GM08714 (cell line): ENCODE results near the gene IBTK.
"Not testable (repeated sequence)": the region's sequence is repeated elsewhere in the genome, so short reads cannot be mapped to it uniquely, and the experiment has no call there.

Source experiments
- H3K4me3 ChIP-seq: fragments of 200-500 bp; sonication (Bioruptor generic); 2 replicates; pipeline ENCODE4 v1.5.1; 2014; ENCODE audit warnings: mild to moderate bottlenecking, low read length, inconsistent platforms
- ZNF274 ChIP-seq: IDR thresholded peaks from 2 replicates; pipeline ENCODE4 v1.6.1; 2012; ENCODE audit warnings: mild to moderate bottlenecking, low read depth, low read length

IBTK gene

DNA sequence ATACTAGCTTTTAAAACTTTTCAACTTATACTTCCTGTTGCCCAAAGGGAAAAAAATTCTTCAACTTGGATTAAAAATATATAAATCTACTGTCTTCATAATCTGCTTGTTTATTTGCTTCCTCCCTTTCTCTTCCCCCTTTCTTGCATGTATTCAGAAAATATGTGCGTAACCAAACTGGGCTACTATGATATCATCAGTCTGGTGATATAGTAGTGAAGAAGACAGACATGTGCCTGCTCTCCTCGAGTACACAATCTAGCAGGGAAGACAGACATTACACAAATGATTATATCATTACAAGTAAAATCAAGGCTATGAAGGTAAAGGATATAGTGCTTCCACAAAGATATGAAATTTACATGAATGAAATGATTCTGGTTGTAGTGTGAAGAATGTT, 31.0 kb downstream of the IBTK start:
- no peak for TF ChIP-seq ZNF274
- H3K4me3 ChIP-seq: no peak overlapping the region

DNA sequence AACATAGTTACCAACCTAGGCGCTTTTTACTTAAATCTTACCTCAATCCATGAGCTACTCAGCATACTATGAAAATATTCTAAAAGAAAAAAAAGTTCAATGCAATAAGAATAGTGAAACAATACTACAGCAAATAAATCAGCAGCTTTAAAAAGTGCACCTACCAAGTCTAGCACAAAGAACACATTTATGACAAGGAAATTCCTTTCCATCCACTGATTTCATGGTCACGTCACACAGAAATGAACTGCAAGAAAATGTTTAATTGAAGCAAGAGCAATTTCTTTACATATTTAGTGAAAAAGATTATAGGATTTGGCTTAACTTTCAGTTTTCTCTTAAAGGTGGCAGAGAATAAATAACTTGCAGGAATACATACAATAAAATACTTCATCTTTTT, 36.2 kb downstream of the IBTK start:
- TF ChIP-seq ZNF274: no peak
- no peak overlapping the region for H3K4me3 ChIP-seq

- no peak overlapping the region for H3K4me3 ChIP-seq
- TF ChIP-seq ZNF274: no peak
Observed at GRCh38 chr6:82208913-82209312, 38.6 kb downstream of the IBTK start.

DNA sequence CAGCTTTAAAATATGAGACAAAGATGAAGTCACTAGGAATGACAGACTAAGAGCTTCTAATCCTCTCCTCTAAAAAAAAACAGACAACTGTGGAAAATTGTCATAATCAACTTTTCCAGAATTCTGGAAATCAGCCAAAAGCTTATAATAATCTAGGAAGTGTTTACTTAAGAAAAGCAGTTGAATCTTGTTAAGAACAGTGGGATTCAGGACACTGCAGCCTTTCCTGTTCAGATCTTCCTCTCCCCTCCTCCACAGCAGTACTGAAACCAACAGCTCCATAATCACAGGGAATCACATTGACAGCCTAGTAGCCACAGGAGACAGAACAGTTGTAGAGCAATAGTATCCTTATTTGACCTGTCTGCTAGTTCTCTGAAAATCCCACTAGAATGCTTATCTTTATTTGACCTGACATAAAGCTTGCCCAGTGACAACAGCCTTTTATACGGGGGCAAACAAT, 41.6 kb downstream of the IBTK start:
- no peak for TF ChIP-seq ZNF274
- no peak overlapping the region for H3K4me3 ChIP-seq

DNA sequence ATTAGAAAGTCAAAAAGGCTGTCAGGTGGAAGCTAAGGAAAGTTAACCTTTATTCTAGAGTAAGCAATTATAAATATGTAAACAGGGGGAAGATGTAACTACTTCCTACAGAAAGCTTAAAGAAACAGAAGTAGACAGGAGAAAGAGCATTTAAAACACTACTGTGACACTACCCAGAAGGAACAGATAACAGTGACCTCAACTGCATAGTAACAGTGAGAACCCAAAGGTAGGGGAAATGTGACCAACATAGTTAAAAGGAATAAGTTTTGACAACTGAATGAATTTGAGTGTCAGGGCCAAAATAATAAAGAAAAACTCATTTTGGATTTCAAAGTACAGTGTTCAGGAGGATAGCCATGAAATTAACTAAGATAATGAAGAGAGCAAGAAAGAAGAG, 43.5 kb downstream of the IBTK start:
- no peak for TF ChIP-seq ZNF274

DNA sequence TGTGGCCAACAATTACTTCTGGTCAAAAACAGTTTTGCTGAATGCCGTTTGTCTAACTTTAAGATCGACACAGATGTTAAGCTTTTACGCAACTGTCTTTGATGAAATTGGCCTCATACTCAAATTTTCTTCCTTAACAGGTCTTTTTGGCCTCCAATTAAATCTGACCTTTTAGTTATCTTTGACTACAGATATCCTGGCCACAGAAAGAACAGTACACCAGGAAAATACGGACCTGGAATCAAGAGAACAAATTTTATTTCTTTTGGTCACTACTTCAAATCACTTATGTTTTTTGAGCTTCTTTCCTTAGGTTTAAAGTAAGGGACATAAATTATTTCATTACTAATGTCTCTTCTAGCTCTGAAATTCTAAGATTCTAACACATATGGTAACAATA, 49.8 kb downstream of the IBTK start:
- no peak overlapping the region for H3K4me3 ChIP-seq
- no peak for TF ChIP-seq ZNF274

More for the DNA sequence above, 43.5 kb downstream of the IBTK start:
- no peak overlapping the region for H3K4me3 ChIP-seq

GRCh38 chr6:82197245-82197644, 50.3 kb downstream of the IBTK start:
- not testable (repeated sequence) for H3K4me3 ChIP-seq

GRCh38 chr6:82196161-82196560, 51.4 kb downstream of the IBTK start:
- no peak overlapping the region for H3K4me3 ChIP-seq
- no peak for TF ChIP-seq ZNF274

DNA sequence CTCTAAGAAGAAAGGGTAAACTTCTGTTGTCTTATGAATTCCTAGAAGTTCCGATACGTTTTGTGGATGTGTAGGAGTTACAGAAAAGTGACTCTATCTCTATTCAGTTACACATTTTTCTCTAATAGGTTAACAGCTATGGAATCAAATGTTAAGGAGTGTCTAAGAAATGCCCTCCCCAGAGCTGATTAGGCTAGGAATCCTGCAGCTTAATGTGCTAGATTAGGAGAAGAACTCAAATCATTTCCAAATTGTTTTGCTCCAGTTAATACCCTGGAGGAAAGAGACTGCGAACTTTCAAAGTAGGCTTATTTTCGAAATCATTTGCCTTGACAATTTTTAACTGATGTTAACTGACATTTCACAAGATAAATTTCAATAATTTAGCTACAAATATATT, 51.9 kb downstream of the IBTK start:
- no peak for TF ChIP-seq ZNF274
- no peak overlapping the region for H3K4me3 ChIP-seq

- H3K4me3 ChIP-seq: no peak overlapping the region
- TF ChIP-seq ZNF274: no peak
Observed at GRCh38 chr6:82185948-82186535, 61.5 kb downstream of the IBTK start.

DNA sequence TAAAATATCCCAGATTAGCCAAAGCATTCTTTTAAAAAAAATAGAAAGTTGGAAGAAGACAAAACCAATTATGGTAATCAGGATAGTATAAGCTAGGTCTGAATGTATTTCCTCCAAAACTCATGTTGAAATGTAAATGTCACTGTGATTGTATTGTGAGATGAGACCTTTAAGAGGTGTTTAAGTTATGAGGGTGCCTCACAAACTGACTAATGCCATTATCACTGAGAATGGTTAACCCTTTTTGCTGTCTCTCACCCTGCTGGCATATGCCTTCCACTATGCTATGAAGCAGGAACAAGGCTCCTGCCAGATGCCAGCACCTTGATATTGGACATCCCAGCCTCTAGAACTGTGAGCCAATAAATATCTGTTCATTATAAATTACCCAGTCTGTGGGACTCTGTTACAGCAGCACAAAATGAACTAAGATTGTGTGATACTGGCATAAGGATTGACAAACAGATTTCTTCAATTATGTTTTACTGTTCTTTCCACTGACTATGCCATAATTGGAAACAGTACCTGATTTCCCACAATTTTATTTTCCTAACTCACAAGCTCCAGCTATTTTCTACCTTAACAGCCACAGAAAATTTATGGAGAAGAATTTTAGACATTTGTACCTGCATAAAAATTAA, 63.8 kb downstream of the IBTK start:
- no peak overlapping the region for H3K4me3 ChIP-seq
- no peak for TF ChIP-seq ZNF274

- no peak for TF ChIP-seq ZNF274
- no peak overlapping the region for H3K4me3 ChIP-seq
Observed at GRCh38 chr6:82182756-82183155, 64.8 kb downstream of the IBTK start.

DNA sequence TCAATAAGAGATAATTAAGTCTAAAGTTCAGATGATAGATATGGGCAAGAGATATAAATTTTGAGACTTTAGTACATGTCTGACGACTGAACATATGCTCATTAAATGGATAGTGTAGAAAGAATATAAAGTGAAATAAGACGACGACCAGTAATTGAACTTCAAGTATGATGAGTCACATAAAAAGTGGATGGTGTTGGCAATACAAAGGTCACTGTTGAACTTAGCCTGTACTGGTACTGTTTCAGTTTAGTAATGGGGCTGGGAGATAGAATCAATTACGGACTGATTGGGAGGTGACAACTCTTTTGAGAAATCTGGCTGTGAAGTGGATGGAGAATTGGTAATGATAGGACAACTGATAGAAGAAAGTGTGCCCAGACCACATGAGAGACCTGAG, 68.1 kb downstream of the IBTK start:
- TF ChIP-seq ZNF274: no peak
- no peak overlapping the region for H3K4me3 ChIP-seq

GRCh38 chr6:82178759-82179112, 68.8 kb downstream of the IBTK start:
- TF ChIP-seq ZNF274: no peak
- H3K4me3 ChIP-seq: no peak overlapping the region

DNA sequence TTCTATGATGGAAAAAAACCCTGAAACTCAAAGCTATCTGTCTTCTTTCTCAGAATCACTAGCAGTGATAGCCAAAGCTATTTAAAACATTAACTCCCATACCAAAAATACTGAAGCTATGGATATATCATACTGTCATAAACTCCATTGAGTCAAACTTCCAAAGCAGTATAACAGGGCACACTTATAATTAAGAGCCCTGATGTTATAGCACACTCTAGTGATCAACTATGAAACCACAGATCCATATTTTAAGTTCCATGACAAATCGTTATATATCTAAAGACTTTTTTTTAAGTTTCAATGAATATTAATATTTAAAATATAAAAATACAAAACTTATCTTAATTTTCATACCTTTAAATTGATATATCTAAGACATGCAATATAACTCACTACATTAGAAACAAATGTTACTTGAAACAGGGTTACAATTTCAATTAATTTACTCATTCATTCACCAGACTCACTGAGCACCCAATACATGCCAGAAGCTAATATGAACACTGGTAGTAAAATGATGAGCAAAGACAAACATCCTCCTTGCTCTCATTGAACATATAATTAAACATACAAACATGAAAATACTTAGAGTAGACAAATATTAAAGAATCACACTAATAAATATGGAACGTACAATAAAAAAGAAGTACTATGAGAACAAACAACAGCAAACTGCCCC, 69.3 kb downstream of the IBTK start:
- no peak overlapping the region for H3K4me3 ChIP-seq
- no peak for TF ChIP-seq ZNF274
